ENCODE results near the gene PDLIM4. TPM values are rescaled to one million over a fixed set of nuclear protein-coding genes. Genes with fewer than 3 reads are reported as not detected.

The PDLIM4 gene
- total RNA-seq, 1 donor from 2014 or later, result 55.1 TPM

DNA sequence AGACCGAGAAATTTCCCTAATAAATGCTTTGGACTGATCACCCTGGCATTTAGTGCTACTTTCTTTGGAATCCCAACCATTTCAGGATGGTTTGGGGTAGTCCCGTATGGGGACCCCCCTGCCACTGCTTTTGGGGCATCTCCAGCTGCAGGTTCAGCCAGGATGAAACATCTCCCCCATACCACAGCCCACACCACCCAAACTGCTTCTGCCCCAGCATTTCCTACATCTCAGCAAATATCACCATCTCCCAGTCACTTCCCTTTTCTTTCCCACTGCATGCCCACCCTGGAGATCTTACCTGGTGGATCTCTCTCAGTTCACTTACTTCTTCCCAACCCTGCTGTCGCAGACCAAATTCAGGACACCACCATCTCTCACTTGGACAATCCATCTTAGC lies 25.0 kb upstream of the PDLIM4 start:
- no peak overlapping the region for H3K4me3 Mint-ChIP-seq (ENCODE audit: unreplicated experiment)
- TF ChIP-seq, protein P1, sequence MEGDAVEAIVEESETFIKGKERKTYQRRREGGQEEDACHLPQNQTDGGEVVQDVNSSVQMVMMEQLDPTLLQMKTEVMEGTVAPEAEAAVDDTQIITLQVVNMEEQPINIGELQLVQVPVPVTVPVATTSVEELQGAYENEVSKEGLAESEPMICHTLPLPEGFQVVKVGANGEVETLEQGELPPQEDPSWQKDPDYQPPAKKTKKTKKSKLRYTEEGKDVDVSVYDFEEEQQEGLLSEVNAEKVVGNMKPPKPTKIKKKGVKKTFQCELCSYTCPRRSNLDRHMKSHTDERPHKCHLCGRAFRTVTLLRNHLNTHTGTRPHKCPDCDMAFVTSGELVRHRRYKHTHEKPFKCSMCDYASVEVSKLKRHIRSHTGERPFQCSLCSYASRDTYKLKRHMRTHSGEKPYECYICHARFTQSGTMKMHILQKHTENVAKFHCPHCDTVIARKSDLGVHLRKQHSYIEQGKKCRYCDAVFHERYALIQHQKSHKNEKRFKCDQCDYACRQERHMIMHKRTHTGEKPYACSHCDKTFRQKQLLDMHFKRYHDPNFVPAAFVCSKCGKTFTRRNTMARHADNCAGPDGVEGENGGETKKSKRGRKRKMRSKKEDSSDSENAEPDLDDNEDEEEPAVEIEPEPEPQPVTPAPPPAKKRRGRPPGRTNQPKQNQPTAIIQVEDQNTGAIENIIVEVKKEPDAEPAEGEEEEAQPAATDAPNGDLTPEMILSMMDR (IDR thresholded peaks at IDR 0.05), result no peak
- no peaks in the 10 kb centered on the region for H3K27me3 Mint-ChIP-seq (ENCODE audit: low read depth)
- no peaks in the 10 kb centered on the region for H3K9me3 Mint-ChIP-seq (ENCODE audit: low read depth)
- H3K27ac Mint-ChIP-seq (ENCODE audit: unreplicated experiment), result no peak overlapping the region
- no peaks in the 10 kb centered on the region for H3K36me3 Mint-ChIP-seq (ENCODE audit: low read depth)
- peaks cover 5% of the 10 kb centered on the region for H3K4me1 Mint-ChIP-seq (ENCODE audit: low read depth)
- no peak for DNase-seq (ENCODE audit: low spot score)

DNA sequence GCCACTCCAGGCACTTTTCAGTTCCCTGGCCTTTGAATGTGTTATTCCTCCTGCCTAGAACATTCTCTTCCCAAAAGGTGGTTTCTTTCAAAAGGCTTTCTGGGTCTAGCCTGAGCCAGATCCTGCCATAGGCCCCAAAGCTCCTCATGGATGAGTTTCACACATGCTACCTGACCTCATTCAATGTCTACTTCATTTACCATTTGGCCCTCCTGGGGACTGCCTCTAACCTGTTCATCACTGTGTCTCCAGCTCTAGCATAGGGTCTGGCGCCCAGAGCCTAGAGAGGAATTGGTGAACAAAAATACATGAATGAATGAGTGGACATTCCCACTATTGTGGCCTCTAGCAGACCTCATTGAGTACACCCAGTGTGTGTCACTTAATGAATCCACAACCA lies 24.4 kb upstream of the PDLIM4 start:
- H3K9me3 Mint-ChIP-seq (ENCODE audit: low read depth), result no peaks in the 10 kb centered on the region
- no peak overlapping the region for H3K27ac Mint-ChIP-seq (ENCODE audit: unreplicated experiment)
- peaks cover 5% of the 10 kb centered on the region for H3K4me1 Mint-ChIP-seq (ENCODE audit: low read depth)
- H3K27me3 Mint-ChIP-seq (ENCODE audit: low read depth), result no peaks in the 10 kb centered on the region
- H3K4me3 Mint-ChIP-seq (ENCODE audit: unreplicated experiment), result no peak overlapping the region
- DNase-seq (ENCODE audit: low spot score), result no peak
- no peaks in the 10 kb centered on the region for H3K36me3 Mint-ChIP-seq (ENCODE audit: low read depth)
- TF ChIP-seq, protein P1 (IDR thresholded peaks at IDR 0.05), result no peak

DNA sequence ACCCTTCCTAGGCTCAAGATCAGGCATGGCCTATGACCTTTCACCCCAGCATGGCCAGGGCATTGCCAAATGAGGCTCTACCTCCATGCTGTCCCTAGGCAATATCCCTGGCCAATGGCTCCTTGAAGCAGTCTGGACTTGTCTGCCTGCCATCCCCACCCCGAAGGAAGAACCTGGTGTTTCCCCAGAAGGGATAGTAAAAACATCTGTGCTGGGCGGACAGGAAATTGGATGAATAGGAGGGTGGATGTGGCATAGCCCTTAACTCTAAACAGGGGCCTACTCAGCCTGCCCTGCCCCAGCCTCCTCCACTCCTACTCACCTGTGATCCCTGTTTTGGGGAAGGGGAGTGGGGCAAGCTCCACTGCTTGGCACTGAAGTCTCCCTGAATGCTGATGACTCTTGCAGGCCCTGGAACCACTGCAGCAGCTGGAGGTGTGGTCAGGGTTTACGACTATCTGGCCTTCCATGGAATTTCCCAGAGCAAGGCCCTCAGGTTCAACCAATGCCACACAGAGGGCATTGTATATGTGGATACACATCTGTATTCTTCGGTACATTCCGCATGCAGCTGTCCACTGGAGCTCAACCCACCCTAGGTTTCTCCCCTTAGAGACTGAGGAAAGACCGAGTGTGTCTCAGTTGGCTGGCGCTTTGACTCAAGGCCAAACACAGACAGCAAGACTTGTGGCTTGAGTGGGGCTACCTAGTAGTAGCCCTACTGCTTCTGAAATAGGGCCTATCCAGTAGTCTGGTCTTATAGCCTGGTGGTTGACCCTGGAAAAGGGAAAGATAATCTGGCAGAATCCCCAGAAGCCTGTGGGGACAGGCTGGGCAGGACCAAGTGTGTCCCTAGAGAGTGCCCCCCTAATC lies 23.4 kb upstream of the PDLIM4 start:
- Mint-ChIP-seq H3K27me3 (ENCODE audit: low read depth) (no peaks in the 10 kb centered on the region), H3K4me1 (ENCODE audit: low read depth) (peaks cover 3% of the 10 kb centered on the region), H3K9me3 (ENCODE audit: low read depth) (no peaks in the 10 kb centered on the region), H3K27ac (ENCODE audit: unreplicated experiment) (no peak overlapping the region), H3K36me3 (ENCODE audit: low read depth) (no peaks in the 10 kb centered on the region), H3K4me3 (ENCODE audit: unreplicated experiment) (no peak overlapping the region)
- DNase-seq (ENCODE audit: low spot score), result no peak
- TF ChIP-seq, protein P1 (IDR thresholded peaks at IDR 0.05), result no peak

DNA sequence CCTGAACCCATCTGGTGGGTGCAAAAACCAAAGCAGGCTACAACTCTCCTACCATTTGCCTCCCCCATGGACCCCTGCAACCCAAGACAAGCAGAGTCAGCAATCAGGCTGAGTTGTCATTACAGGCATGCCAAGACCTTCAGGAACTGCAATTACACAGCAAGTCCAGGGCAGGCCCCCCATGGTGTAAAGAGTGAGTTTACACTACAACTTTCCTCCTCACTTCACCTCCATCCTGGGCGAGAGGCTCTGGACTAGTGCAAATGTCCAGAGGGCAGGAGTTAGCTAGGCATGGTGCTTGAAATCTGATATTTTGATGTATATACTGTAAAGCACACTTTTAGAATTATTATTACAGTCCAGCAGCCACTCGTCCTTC lies 22.8 kb upstream of the PDLIM4 start:
- no peaks in the 10 kb centered on the region for H3K27me3 Mint-ChIP-seq (ENCODE audit: low read depth)
- no peaks in the 10 kb centered on the region for H3K36me3 Mint-ChIP-seq (ENCODE audit: low read depth)
- no peaks in the 10 kb centered on the region for H3K9me3 Mint-ChIP-seq (ENCODE audit: low read depth)
- H3K27ac Mint-ChIP-seq (ENCODE audit: unreplicated experiment), result no peak overlapping the region
- TF ChIP-seq, protein P1 (IDR thresholded peaks at IDR 0.05), result no peak
- H3K4me1 Mint-ChIP-seq (ENCODE audit: low read depth), result no peaks in the 10 kb centered on the region
- no peak overlapping the region for H3K4me3 Mint-ChIP-seq (ENCODE audit: unreplicated experiment)
- DNase-seq (ENCODE audit: low spot score), result no peak

DNA sequence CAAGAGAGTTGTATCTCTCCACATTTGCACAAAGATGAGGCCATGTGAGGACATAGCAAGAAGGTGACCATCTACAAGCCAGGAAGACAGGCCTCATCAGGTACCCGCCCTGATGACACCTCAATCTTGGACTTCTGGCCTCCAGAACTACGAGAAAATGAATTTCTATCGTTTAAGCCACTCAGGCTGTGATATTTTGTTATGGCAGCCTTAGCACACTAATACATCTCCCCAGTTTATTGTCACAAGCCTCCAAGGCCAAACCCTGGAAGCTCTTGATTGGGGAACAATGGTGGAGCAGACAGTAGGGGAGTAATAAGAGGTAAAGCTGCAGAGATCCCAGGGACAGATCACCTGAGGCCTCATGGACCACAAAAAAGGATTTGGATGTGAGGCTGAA lies 22.2 kb upstream of the PDLIM4 start:
- TF ChIP-seq, protein P1 (IDR thresholded peaks at IDR 0.05), result no peak

More for the DNA sequence above, 22.2 kb upstream of the PDLIM4 start:
- H3K36me3 Mint-ChIP-seq (ENCODE audit: low read depth), result no peaks in the 10 kb centered on the region
- no peaks in the 10 kb centered on the region for H3K27me3 Mint-ChIP-seq (ENCODE audit: low read depth)
- no peak overlapping the region for H3K27ac Mint-ChIP-seq (ENCODE audit: unreplicated experiment)
- H3K9me3 Mint-ChIP-seq (ENCODE audit: low read depth), result no peaks in the 10 kb centered on the region
- no peaks in the 10 kb centered on the region for H3K4me1 Mint-ChIP-seq (ENCODE audit: low read depth)
- DNase-seq (ENCODE audit: low spot score), result no peak
- H3K4me3 Mint-ChIP-seq (ENCODE audit: unreplicated experiment), result no peak overlapping the region

Measured in chondrocyte (in vitro differentiated cells).